H1 (cell line): ENCODE results near the gene MAK. TPM values are rescaled to one million over a fixed set of nuclear protein-coding genes. Genes with fewer than 3 reads are reported as not detected.

Experiments used
- CTCF ChIA-PET: fragments of 300-600 bp; sonication (Branson Sonifier 250); formaldehyde crosslinking; loops from one replicate; lab custom pipeline; 2021; ENCODE audit not compliant: partially characterized antibody; lab: Charles Lee
- POLR2A ChIA-PET: fragments of 300-600 bp; sonication (Branson Sonifier 250); formaldehyde crosslinking; loops from one replicate; lab custom pipeline; 2021; ENCODE audit warnings: inconsistent platforms; ENCODE audit not compliant: partially characterized antibody; lab: Charles Lee
- DNase-seq, 2 experiments: peaks; one replicate each; pipeline versions ENCODE4 v3.0.0 to v3.0.0-alpha.2; 2010 to 2022; ENCODE audit warnings: low spot score in 2 of 2, low read depth in 1 of 2, mixed read lengths in 1 of 2
- FAIRE-seq: peaks from 2 replicates; lab custom pipeline; 2011; peaks lifted over from hg19 to GRCh38; lab: Jason Lieb, UNC
- H2AFZ ChIP-seq: 2 replicates; pipeline ENCODE4 v1.8.1; 2012; ENCODE audit warnings: low read length, inconsistent platforms
- H2AK5ac ChIP-seq: 2 replicates; pipeline ENCODE4 v1.6.1; 2013; ENCODE audit warnings: low read depth, low read length
- H2BK120ac ChIP-seq: replicated peaks from 2 replicates; pipeline ENCODE3; 2013; ENCODE audit warnings: low read depth, low read length, inconsistent platforms
- H2BK12ac ChIP-seq: 2 replicates; pipeline ENCODE4 v1.6.1; 2013; ENCODE audit warnings: low read depth, low read length
- H2BK15ac ChIP-seq: 2 replicates; pipeline ENCODE4 v1.6.1; 2013; ENCODE audit warnings: low read length
- H2BK20ac ChIP-seq: 2 replicates; pipeline ENCODE4 v1.6.1; 2013; ENCODE audit warnings: low read length
- H2BK5ac ChIP-seq: 2 replicates; pipeline ENCODE4 v1.6.1; 2013; ENCODE audit warnings: low read depth, low read length
- H3K14ac ChIP-seq: 2 replicates; pipeline ENCODE4 v1.6.1; 2013; ENCODE audit warnings: inconsistent platforms; ENCODE audit not compliant: insufficient read length
- H3K18ac ChIP-seq: 2 replicates; pipeline ENCODE4 v1.6.1; 2013; ENCODE audit warnings: low read length; ENCODE audit errors: extremely low read depth
- H3K23ac ChIP-seq: 2 replicates; pipeline ENCODE4 v1.6.1; 2013; ENCODE audit warnings: inconsistent platforms; ENCODE audit not compliant: insufficient read length
- H3K23me2 ChIP-seq: 2 replicates; pipeline ENCODE4 v1.6.1; 2013; ENCODE audit warnings: low read depth, low read length
- H3K27ac ChIP-seq: 2 replicates; pipeline ENCODE4 v1.6.1; 2011; ENCODE audit warnings: low read depth, low read length, inconsistent platforms
- H3K27me3 ChIP-seq, 4 experiments: replicated peaks in 1 of 4; 1 replicate in 1 of 4; 2 replicates in 3 of 4; pipeline versions ENCODE4 v1.6.1 to v1.8.1; 2011 to 2013; ENCODE audit warnings: low read length in 3 of 4, mild to moderate bottlenecking in 3 of 4, inconsistent platforms in 2 of 4, mixed read lengths in 2 of 4, moderate library complexity in 1 of 4; ENCODE audit not compliant: control insufficient read depth in 3 of 4, insufficient read depth in 3 of 4; ENCODE audit errors: extremely low read depth in 1 of 4
- H3K36me3 ChIP-seq, 4 experiments: 2 replicates each; pipeline versions ENCODE4 v1.6.1 to v1.8.1; 2011 to 2013; ENCODE audit warnings: mild to moderate bottlenecking in 4 of 4, low read length in 3 of 4, moderate library complexity in 2 of 4, control low read depth in 1 of 4, inconsistent platforms in 1 of 4; ENCODE audit not compliant: insufficient read depth in 4 of 4, control insufficient read depth in 2 of 4
- H3K4ac ChIP-seq: replicated peaks from 2 replicates; pipeline ENCODE3; 2013; ENCODE audit warnings: low read length, low read depth, mixed read lengths, inconsistent platforms; ENCODE audit not compliant: insufficient read length
- H3K4me1 ChIP-seq, 4 experiments: replicated peaks in 1 of 4; 1 replicate in 1 of 4; 2 replicates in 3 of 4; pipeline versions ENCODE4 v1.6.1 to v1.8.1; 2011 to 2013; ENCODE audit warnings: low read length in 3 of 4, inconsistent platforms in 2 of 4, mixed read lengths in 1 of 4; ENCODE audit not compliant: insufficient read depth in 4 of 4, control insufficient read depth in 3 of 4
- H3K4me2 ChIP-seq, 2 experiments: 2 replicates each; pipeline versions ENCODE4 v1.6.1 to v1.8.1; 2011 to 2013; ENCODE audit warnings: low read depth in 2 of 2, low read length in 2 of 2, control low read depth in 1 of 2, inconsistent platforms in 1 of 2, mild to moderate bottlenecking in 1 of 2; ENCODE audit not compliant: insufficient read depth in 1 of 2
- H3K4me3 ChIP-seq, 4 experiments: fragments of 200-600, 300-600 bp in 1 of 4; sonication (generic), shearing (Covaris generic), sonication (Bioruptor Twin) in 1 of 4; 2 replicates each; pipeline versions ENCODE4 v1.5.1 to v1.8.1; 2011 to 2016; ENCODE audit warnings: low read length in 4 of 4, low read depth in 3 of 4, control low read depth in 2 of 4, inconsistent platforms in 2 of 4, mild to moderate bottlenecking in 2 of 4, mixed read lengths in 1 of 4, moderate library complexity in 1 of 4; ENCODE audit not compliant: insufficient read depth in 2 of 4; ENCODE audit errors: extremely low read depth in 1 of 4
- H3K56ac ChIP-seq: replicated peaks from 2 replicates; pipeline ENCODE3; 2013; ENCODE audit warnings: low read depth, mild to moderate bottlenecking, mixed read lengths, low read length, inconsistent platforms; ENCODE audit not compliant: insufficient read length
- H3K79me1 ChIP-seq: 2 replicates; pipeline ENCODE4 v1.6.1; 2013; ENCODE audit warnings: low read depth, low read length, control low read depth
- H3K79me2 ChIP-seq, 2 experiments: 2 replicates each; pipeline versions ENCODE4 v1.6.1 to v1.8.1; 2012 to 2013; ENCODE audit warnings: low read length in 2 of 2, mild to moderate bottlenecking in 2 of 2, inconsistent platforms in 1 of 2; ENCODE audit not compliant: insufficient read depth in 2 of 2, control insufficient read depth in 1 of 2
- H3K9ac ChIP-seq, 4 experiments: replicated peaks in 1 of 4; 1 replicate in 1 of 4; 2 replicates in 3 of 4; pipeline versions ENCODE4 v1.6.1 to v1.8.1; 2011 to 2013; ENCODE audit warnings: low read depth in 3 of 4, low read length in 3 of 4, control low read depth in 2 of 4, mild to moderate bottlenecking in 2 of 4, moderate library complexity in 2 of 4, inconsistent platforms in 1 of 4; ENCODE audit errors: extremely low read depth in 1 of 4
- H3K9me3 ChIP-seq, 2 experiments: 2 replicates each; pipeline versions ENCODE4 v1.6.1 to v1.8.1; 2012 to 2013; ENCODE audit warnings: mild to moderate bottlenecking in 2 of 2, moderate library complexity in 2 of 2, control low read depth in 1 of 2, inconsistent platforms in 1 of 2, low read depth in 1 of 2, low read length in 1 of 2, mixed read lengths in 1 of 2; ENCODE audit not compliant: insufficient read depth in 2 of 2
- H4K20me1 ChIP-seq, 2 experiments: replicated peaks in 1 of 2; 2 replicates each; pipeline versions ENCODE3 to v1.8.1; 2011 to 2013; ENCODE audit warnings: inconsistent platforms in 2 of 2, low read length in 2 of 2, mild to moderate bottlenecking in 1 of 2; ENCODE audit not compliant: insufficient read depth in 2 of 2, control insufficient read depth in 1 of 2
- H4K5ac ChIP-seq: 2 replicates; pipeline ENCODE4 v1.6.1; 2013; ENCODE audit warnings: low read length, low read depth, mixed read lengths, inconsistent platforms; ENCODE audit not compliant: insufficient read length
- H4K8ac ChIP-seq: 2 replicates; pipeline ENCODE4 v1.8.0; 2013; ENCODE audit warnings: mild to moderate bottlenecking, moderate library complexity, low read length, inconsistent platforms; ENCODE audit not compliant: insufficient read depth; ENCODE audit errors: extremely low read depth
- H4K91ac ChIP-seq: replicated peaks from 2 replicates; pipeline ENCODE3; 2013; ENCODE audit warnings: low read length, mixed read lengths, inconsistent platforms; ENCODE audit not compliant: insufficient read length
- SP4 ChIP-seq: IDR thresholded peaks from 2 replicates; pipeline ENCODE4 v1.6.1; 2012; ENCODE audit warnings: low read length, inconsistent platforms
- TEAD4 ChIP-seq: IDR thresholded peaks from 2 replicates; pipeline ENCODE4 v1.6.1; 2012; ENCODE audit warnings: low read depth, low read length, inconsistent platforms, mixed read lengths
- polyA plus RNA-seq, 7 experiments: library from polyadenylated mRNA; depleted of rRNA in 3 of 7; stranded (reverse) in 5 of 7; unstranded in 2 of 7; fragments of >200 nt in 5 of 7; fragments of 200-250 nt in 2 of 7; gene quantifications; 1 replicate in 5 of 7; 2 replicates in 1 of 7; 4 replicates in 1 of 7; pipeline versions ENCODE4 v1.2.1 to v1.2.3, GENCODE V29; 2011 to 2013; ENCODE audit warnings: missing spikeins in 2 of 7, mixed read lengths in 2 of 7
- total RNA-seq: library from RNA; stranded (reverse); fragmentation: NEBNext Ultra II Directional; extraction: Animal tissue kit (Norgen Biotek cat#: 25700); gene quantifications from 2 replicates; pipeline ENCODE4 v1.2.1, GENCODE V29; 2021

The MAK gene
- total and polyA plus RNA-seq, 2 of the 8 experiments (the other 6 are each of a cell fraction or from before 2014, with no cell fraction given): 0.08 to 0.37 TPM

- Histone ChIP-seq H2BK20ac (no peak overlapping the region), H3K23ac (no peak overlapping the region), H3K56ac (no peak overlapping the region), H3K9ac (no peak overlapping the region), H3K14ac (no peak overlapping the region), H2BK120ac (no peak overlapping the region), H3K27ac (no peak overlapping the region), H4K91ac (no peak overlapping the region), H2AFZ (no peak overlapping the region), H3K36me3 (no peaks in the 10 kb centered on the region), H2BK5ac (no peak overlapping the region), H3K9me3 (no peaks in the 10 kb centered on the region), H3K27me3 (no peaks in the 10 kb centered on the region), H2BK12ac (no peak overlapping the region), H4K5ac (no peak overlapping the region), H4K8ac (no peak overlapping the region), H3K4ac (no peak overlapping the region), H3K4me3 (no peak overlapping the region), H3K79me2 (no peaks in the 10 kb centered on the region), H3K4me2 (no peak overlapping the region), H3K4me1 (no peaks in the 10 kb centered on the region; a peak in 2 of 7 replicates), H3K23me2 (no peaks in the 10 kb centered on the region), H2AK5ac (no peak overlapping the region), H2BK15ac (no peak overlapping the region), H4K20me1 (no peaks in the 10 kb centered on the region), H3K79me1 (no peaks in the 10 kb centered on the region), H3K18ac (no peak overlapping the region)
- TF ChIP-seq SP4: no peak
- TF ChIP-seq TEAD4: no peak
- DNase-seq: no peak
- FAIRE-seq: no peak
- CTCF ChIA-PET: no interaction called here
- POLR2A ChIA-PET: no interaction called here
These were observed 5.2 kb upstream of the MAK start for GRCh38 chr6:10843554-10843953.
